GM21723 (cell line): ENCODE results near the gene CD274.
"Not testable (repeated sequence)": the region's sequence is repeated elsewhere in the genome, so short reads cannot be mapped to it uniquely, and the experiment has no call there.

Source experiments
- ATAC-seq: cut with Tn5 transposase; IDR thresholded peaks from one replicate; pipeline ENCODE4 v1.9.1; 2021; ENCODE audit warnings: mild to moderate bottlenecking, moderate library complexity; ENCODE audit not compliant: unreplicated experiment

The CD274 gene

GRCh38 chr9:5493679-5494511 is 43.6 kb downstream of the CD274 start:
- ATAC-seq, result peak; percentile 87

DNA sequence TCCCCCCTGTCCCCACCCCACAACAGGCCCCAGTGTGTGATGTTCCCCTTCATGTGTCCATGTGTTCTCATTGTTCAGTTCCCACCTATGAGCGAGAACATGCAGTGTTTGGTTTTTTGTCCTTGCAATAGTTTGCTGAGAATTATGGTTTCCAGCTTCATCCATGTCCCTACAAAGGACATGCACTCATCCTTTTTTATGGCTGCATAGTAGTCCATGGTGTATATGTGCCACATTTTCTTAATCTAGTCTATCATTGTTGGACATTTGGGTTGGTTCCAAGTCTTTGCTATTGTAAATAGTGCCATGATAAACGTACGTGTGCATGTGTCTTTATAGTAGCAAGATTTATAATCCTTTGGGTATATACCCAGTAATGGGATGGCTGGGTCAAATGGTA is 44.4 kb downstream of the CD274 start:
- not testable (repeated sequence) for ATAC-seq

GRCh38 chr9:5499157-5499556 is 48.8 kb downstream of the CD274 start:
- ATAC-seq, result no peak

GRCh38 chr9:5499889-5500398 is 49.6 kb downstream of the CD274 start:
- no peak for ATAC-seq

DNA sequence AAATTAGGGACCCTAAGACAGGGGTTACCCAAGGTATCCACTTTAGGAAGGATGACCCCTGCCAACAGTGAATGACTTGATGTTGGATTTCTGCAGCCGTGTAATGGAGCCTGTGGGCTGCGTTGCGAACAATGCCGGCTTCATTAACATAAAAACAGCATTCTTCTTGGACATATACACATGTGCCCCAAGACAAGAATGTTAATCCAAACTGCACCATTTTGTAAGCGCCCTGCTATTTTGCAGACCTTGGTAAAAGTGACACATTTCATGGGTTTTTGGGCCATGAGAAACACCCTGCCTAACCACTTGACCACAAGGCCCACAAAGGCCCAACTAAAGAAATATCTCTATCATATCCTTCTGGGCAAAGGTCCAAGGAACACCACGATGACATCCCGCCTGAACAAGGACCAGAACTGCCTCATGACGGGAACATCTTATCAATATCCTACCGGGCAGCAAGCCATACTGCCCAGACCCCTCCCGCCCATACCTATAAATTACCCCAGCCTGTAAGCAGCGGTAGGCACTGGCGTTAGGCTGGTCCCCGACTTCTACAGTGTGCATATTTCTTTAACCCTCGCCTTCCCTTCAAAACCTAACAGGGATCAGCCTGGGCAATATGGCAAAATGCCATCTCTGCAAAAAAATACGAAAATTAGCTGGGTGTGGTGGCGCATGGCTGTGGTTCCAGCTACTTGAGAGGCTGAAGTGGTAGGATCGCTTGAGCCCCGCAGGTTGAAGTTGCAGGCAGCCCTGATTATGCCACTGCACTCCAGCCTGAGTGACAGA is 50.3 kb downstream of the CD274 start:
- ATAC-seq, result no peak

DNA sequence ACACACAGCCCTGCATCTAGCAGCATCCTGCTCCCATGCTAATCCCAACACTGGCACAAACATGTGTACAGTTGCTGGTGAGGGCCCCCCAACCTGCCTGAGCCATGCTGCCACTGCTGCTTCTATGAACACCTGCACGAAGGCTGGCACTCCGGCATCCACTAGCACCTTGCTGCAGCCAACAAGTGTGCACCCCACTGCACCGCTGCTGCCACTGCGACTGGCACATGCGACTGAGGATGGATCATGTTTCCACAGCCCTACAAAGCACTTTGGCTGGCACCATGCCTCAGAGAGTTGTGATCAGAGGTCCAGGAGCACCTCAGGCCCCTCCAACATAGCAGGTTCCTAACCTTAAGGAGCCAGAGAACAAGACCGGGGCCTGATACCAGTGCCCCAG is 52.2 kb downstream of the CD274 start:
- no peak for ATAC-seq

GRCh38 chr9:5509573-5509972 is 59.2 kb downstream of the CD274 start:
- ATAC-seq, result no peak

DNA sequence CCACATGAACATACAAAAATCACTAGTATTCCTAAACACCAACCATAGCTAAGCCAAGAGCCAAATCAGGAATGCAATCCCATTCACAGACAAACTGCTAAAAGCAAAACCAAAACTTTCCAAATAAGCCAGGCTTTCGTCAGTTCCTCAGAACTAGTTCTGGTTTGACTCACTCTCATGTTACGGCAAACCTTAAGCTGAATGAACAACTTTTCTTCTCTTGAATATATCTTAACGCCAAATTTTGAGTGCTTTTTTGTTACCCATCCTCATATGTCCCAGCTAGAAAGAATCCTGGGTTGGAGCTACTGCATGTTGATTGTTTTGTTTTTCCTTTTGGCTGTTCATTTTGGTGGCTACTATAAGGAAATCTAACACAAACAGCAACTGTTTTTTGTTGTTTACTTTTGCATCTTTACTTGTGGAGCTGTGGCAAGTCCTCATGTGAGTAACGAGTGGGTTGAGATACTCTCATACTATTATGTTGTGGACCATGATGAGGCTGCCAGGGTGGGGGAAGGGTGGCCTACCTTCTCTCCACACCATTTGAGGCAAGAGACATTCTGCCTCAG is 60.1 kb downstream of the CD274 start, which contains the start of gene PDCD1LG2:
Gene PDCD1LG2 (plus strand): TSS at position 172 of the 572 bp plus-strand sequence. CDS start 12,016 bp downstream, outside the sequence.
- ATAC-seq, result peak; percentile 84

DNA sequence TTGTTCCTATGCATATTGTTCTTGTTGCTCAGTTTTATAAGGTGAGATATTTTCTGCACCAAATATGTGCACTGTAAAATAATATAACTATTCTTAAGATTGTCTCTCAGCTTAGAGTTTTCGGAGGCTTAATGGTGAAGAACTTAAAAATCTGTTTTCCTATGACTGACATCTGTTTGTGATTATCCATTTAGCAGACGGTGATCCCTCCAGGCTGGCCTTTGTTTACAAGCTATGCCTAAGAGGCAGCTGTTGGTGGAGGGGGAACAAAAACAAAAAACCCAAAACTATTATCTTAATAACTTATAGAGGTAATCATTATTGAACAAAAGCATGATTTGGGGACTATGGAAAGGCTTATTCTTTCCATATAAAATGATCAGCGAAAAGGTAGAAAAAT is 60.6 kb downstream of the CD274 start:
- no peak for ATAC-seq

DNA sequence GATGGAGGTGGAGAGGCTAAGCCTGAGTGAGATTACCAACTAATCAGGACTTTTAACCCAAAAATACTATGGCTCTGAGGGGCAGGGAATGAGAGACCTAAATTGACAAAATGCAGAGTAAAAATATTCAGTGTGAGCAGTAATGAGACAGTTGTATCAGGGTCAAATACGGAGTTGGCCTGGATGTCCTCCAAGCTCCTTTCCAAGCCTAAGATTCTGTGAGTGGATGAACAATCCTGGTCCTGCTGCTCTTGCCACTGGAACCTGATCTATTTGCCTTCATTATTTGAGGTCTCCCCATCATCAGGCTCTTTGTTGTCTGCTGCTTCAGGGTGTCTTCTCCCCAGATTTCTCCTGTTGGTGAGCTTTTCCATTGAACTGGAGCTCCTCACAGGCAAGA is 61.1 kb downstream of the CD274 start:
- no peak for ATAC-seq

DNA sequence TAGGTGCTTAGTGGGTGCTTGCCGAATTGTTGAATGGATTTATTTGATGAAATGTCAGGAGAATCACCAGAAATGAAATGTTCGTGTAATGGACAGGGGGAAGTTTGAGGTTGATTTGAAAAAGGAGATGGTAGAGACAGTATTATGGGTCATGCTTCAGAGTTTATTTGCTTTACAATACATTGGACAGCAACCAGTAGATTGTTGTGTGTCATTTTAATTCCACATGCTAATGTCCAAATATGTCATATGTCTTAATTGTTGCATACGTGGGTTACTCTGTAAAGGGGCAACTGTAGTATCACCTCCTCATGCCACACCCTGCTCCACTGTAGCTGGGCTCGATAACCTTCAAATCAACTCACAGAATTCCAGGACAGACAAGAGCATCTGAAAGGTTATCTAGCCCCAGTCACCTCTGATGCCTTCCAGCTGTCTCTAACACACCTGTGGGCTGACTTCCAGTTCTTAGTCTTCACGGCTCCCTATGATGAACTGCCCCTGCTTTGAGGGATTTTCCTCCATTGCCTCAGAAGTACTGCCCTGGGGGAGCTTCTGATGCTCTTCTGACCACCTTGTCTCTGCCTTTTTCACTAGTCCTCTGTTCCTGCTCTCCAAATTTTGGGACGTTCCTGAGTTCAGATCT is 61.7 kb downstream of the CD274 start:
- no peak for ATAC-seq

- ATAC-seq, result no peak
Measured at GRCh38 chr9:5512658-5513452, 62.5 kb downstream of the CD274 start.

- ATAC-seq, result no peak
Measured at GRCh38 chr9:5513966-5514616, 63.7 kb downstream of the CD274 start.

GRCh38 chr9:5514617-5515260 is 64.4 kb downstream of the CD274 start:
- no peak for ATAC-seq

DNA sequence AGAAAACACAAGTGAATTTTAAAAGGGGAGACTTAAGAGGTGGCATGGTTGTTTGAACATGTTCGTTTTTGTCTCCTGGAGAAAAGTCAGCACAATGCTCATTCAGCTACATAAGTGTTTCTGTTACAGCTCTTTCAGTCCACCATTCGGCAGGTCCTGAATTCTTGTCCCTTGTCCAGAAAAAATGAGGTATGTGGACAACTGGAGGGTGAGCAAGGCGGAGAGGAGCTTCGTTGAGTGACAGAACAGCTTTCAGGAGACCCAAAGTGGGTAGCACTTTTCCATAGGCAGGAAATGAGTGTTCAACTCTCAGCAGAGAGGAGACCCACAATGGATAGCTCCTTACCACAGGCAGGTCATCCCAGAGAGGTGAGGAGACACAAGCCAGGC is 64.9 kb downstream of the CD274 start:
- ATAC-seq, result no peak

GRCh38 chr9:5516453-5517220 is 66.3 kb downstream of the CD274 start:
- ATAC-seq, result no peak

GRCh38 chr9:5518171-5518936 is 68.0 kb downstream of the CD274 start:
- ATAC-seq, result peak; percentile 80

DNA sequence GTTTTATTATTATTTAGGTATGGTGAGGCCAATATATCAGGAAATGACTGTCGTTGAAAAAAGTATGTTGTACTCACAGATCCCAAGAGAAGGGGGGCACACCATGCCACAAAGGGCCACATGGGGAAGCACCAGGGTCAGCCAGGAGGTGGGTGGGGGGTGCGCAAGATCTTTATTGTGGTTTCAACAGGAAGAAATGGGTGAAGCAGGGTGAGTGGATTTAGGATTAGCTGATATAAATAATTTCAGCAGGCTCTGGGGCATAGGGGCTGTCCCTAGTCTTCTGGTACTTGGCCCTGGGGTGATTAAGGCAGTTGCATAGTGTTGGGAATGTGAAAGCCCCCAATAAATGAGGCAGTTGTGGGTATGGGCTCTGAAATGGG is 68.6 kb downstream of the CD274 start:
- no peak for ATAC-seq
